ENCODE data around the gene PLA2G4A.

GRCh38 chr1:186965847-186966246 is 137.1 kb downstream of the PLA2G4A start:
- TF ChIP-seq, protein P1, sequence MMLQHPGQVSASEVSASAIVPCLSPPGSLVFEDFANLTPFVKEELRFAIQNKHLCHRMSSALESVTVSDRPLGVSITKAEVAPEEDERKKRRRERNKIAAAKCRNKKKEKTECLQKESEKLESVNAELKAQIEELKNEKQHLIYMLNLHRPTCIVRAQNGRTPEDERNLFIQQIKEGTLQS (IDR thresholded peaks at IDR 0.05) = no peak
- TF ChIP-seq, protein P2, sequence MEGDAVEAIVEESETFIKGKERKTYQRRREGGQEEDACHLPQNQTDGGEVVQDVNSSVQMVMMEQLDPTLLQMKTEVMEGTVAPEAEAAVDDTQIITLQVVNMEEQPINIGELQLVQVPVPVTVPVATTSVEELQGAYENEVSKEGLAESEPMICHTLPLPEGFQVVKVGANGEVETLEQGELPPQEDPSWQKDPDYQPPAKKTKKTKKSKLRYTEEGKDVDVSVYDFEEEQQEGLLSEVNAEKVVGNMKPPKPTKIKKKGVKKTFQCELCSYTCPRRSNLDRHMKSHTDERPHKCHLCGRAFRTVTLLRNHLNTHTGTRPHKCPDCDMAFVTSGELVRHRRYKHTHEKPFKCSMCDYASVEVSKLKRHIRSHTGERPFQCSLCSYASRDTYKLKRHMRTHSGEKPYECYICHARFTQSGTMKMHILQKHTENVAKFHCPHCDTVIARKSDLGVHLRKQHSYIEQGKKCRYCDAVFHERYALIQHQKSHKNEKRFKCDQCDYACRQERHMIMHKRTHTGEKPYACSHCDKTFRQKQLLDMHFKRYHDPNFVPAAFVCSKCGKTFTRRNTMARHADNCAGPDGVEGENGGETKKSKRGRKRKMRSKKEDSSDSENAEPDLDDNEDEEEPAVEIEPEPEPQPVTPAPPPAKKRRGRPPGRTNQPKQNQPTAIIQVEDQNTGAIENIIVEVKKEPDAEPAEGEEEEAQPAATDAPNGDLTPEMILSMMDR (IDR thresholded peaks at IDR 0.05 in 2 of 3, conservative IDR thresholded peaks at IDR 0.05 in 1 of 3; ENCODE audit: borderline replicate concordance in 1 of 3, insufficient read depth in 1 of 3, low read depth in 2 of 3, low read length in 2 of 3) = no peak
